IMR-90 (cell line): Measurements from ENCODE around the gene CDKN1A.

Source experiments
- CHD1 ChIP-seq: IDR thresholded peaks from 2 replicates; pipeline ENCODE4 v1.6.1; 2012; ENCODE audit warnings: low read depth, low read length, improper control_type of control experiment
- MXI1 ChIP-seq: IDR thresholded peaks from 2 replicates; pipeline ENCODE4 v1.6.1; 2012; ENCODE audit warnings: low read depth, mild to moderate bottlenecking, low read length, moderate library complexity, borderline replicate concordance
- NFE2L2 ChIP-seq: fragments of 150-350 bp; IDR thresholded peaks from 2 replicates; pipeline ENCODE4 v1.6.1; 2016; ENCODE audit warnings: low read depth, mild to moderate bottlenecking, low read length
- RAD21 ChIP-seq: IDR thresholded peaks from 2 replicates; pipeline ENCODE4 v1.6.1; 2012; ENCODE audit warnings: low read length, improper control_type of control experiment
- TF ChIP-seq, protein P1 (sequence below): conservative IDR thresholded peaks from 2 replicates; pipeline ENCODE4 v1.5.1; 2012; ENCODE audit warnings: mild to moderate bottlenecking, low read depth, low read length, improper control_type of control experiment

DNA sequence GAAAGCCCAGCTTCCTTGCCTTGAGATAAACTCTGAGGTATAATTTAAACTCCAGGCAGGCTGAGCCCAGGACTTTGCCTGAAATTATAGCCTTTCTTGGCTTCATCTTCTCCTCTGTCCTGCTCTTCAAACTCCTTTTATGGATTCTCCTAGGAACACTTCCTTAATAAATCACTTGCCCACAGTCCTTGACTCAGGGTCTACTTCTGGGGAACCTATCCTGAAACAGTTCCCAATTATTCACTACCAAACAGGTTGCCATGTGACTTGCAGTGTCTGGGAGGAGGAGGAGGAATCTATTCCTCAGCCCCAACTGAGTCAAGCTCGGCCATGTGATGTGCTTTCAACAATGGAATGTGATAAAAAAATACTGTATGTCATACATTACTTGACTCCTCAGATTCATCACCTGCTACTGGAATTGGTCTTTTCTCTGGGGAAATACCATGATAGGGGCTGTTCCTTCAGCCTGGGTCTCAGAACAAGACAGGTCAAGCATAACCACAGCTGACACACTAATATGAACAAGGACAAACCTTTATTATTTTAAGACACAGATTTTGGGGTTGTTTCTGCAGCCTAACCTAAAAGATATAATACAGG, 20.5 kb upstream of the CDKN1A start:
- TF ChIP-seq, protein P1, sequence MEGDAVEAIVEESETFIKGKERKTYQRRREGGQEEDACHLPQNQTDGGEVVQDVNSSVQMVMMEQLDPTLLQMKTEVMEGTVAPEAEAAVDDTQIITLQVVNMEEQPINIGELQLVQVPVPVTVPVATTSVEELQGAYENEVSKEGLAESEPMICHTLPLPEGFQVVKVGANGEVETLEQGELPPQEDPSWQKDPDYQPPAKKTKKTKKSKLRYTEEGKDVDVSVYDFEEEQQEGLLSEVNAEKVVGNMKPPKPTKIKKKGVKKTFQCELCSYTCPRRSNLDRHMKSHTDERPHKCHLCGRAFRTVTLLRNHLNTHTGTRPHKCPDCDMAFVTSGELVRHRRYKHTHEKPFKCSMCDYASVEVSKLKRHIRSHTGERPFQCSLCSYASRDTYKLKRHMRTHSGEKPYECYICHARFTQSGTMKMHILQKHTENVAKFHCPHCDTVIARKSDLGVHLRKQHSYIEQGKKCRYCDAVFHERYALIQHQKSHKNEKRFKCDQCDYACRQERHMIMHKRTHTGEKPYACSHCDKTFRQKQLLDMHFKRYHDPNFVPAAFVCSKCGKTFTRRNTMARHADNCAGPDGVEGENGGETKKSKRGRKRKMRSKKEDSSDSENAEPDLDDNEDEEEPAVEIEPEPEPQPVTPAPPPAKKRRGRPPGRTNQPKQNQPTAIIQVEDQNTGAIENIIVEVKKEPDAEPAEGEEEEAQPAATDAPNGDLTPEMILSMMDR = no peak
- TF ChIP-seq MXI1 (0 out of 2 replicates have a peak, but pooled peaks have one; percentile 19), RAD21 (no peak), NFE2L2 (no peak), CHD1 (no peak)
